GM21381 (cell line): ENCODE results near the gene DAAM1.
A peak's percentile ranks its signal among the peaks of the same experiment; 100 is the strongest.

Experiments
- ATAC-seq: cut with Tn5 transposase; IDR thresholded peaks from one replicate; pipeline ENCODE4 v1.9.1; 2021; ENCODE audit warnings: mild to moderate bottlenecking, moderate library complexity; ENCODE audit not compliant: unreplicated experiment

DAAM1 gene

DNA sequence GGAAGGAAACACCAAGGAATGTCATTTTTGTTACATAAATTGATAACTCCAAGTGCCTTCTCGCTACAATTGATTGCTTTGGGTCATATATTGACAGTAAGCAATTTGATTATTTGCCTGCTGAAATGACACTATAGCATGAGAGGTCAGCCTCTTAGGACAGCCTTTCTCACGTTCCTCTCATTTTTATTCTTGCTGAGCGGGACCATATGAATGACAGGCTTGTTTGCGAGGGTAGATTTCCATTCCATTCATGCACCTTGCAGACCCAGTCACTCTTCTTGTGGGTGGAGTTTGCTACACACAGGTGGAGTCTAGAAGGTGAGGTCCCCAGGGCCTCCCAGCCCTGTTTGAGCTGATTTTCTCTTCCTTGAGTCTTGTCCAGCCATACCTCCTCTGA, 27.3 kb downstream of the DAAM1 start:
- no peak for ATAC-seq

DNA sequence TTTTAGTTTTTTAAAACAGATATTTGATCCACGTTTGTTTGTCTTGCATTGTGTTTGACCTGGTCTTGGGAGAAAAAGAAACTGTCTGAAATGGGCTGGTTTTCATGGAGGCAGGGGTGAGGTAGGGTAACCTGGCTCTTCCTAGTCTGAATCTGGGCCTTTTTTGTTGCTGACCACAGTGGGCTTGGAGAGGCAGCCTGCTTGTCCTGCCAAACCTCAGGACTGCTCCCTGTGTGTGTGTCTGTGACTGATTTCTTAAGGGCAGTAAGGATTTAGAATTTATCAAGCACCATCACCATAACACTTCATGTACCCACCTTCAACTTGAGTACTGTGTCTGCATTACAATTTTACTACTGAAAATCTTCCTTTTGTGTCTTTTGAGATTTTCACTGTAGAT, 28.5 kb downstream of the DAAM1 start:
- no peak for ATAC-seq

GRCh38 chr14:59221568-59221967, 33.1 kb downstream of the DAAM1 start:
- ATAC-seq: no peak

DNA sequence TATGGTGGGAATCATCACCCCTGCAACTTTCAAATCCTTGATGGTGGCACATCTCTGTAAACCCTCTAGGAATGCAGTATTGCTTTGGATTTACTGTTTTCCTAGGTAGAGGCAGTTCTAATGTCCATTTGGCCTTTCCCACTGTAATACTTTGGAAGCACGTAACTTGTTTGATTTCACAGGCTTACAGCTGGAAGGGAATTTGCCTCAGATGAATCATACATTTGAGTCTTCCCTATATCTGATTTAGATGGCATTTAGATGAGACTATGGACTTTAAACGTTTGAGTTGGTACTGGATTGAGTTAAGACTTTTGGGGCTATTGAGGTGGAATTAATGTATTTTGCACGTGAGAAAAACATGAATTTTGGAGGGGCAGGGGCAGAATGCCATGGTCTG, 35.9 kb downstream of the DAAM1 start:
- no peak for ATAC-seq

DNA sequence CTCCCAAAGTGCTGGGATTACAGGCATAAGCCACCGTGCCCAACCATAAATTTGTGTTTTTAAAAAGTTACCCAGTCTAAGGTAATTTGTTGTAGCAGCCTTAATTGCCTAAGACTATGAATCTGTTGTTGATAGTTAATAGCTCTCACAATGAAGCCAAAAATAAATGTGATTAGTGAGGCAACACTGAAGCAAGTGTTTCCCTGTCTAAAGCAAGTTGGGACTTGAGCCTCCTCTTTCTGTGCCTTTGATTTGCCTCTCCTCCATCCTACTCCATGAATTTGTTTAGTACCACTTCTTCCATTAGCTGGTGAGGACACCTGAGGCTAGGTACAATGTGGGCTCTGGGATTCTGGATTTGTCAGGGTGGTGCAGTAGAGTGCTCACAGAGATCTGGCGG, 36.8 kb downstream of the DAAM1 start:
- ATAC-seq: no peak

GRCh38 chr14:59228421-59228820, 40.0 kb downstream of the DAAM1 start:
- ATAC-seq: no peak

DNA sequence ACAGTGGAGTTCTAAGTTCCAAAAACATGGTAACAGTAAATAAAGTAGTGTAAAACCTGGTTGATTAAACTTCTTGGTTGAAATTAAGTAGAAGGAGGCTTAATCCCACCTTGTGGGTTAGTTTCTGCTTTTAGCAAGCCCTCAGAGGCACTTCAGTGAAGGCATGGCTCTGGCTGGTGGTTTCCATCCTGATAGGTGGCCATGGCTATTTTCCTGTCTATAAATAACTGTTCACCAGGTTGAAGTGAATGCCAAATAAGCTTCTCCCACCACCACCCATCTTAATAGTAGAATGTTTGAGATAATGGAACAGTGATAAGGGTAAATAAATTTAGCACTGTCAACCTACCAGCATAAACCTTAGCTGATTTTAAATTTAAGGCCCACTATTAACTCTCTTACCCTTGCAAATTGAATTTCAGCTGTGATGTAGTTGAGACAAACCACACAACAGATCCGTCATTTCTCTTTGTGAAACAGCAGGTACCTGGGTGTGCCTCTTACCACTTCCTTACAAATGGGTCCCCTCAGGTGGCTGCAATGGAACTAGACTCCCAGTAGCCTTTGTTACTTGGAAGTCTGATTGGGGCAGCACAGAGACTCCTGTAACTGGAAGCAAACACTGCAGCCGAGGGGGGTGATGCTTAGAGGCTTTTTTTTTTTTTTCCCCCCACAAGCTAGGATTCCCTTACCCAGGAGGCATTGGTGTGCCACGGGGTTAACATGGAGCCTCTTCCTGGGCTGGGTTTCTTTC, 41.4 kb downstream of the DAAM1 start:
- ATAC-seq: no peak

DNA sequence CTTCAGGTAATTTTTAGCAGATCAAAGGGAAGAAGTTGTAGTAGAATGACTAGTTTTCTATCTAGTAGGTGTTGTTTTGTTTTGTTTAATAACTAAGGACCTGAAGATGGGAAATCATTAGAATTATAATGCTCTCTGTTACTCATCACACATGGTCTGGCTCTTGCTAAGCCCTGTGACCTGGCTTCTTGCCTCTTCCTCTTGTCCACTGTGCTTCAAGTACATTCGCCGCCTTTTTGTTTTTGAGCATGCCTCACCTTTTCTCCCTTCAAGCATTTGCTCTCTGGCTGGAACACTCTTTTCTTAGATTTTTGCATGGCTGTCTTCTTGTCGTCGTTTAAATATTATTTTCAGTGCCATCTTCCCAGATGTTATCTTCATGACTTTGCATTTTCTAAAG, 47.7 kb downstream of the DAAM1 start:
- no peak for ATAC-seq

GRCh38 chr14:59238216-59238615, 49.7 kb downstream of the DAAM1 start:
- ATAC-seq: no peak

- no peak for ATAC-seq
These were observed 50.6 kb downstream of the DAAM1 start for GRCh38 chr14:59239022-59239421.

DNA sequence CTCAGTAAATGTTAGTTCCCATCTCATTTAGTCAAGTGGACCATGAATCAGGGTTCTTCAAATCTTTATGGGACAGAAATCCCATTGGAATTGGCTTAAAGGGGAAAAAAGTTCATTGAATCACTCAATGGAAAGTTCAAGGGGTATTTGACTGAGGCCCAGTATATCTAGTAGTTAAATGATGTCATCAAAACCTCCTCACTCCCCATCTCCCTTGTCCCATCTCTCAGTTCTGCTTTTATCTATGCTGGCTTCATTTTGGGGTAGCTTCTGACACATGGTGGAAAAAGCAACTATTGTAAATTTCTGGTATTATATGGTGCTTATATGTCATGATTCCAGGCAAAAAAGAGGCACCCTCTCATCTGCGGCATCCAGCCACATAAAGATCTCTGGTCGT, 51.9 kb downstream of the DAAM1 start:
- ATAC-seq: peak; percentile 84

- ATAC-seq: no peak
These were observed 52.7 kb downstream of the DAAM1 start for GRCh38 chr14:59241121-59241520.

DNA sequence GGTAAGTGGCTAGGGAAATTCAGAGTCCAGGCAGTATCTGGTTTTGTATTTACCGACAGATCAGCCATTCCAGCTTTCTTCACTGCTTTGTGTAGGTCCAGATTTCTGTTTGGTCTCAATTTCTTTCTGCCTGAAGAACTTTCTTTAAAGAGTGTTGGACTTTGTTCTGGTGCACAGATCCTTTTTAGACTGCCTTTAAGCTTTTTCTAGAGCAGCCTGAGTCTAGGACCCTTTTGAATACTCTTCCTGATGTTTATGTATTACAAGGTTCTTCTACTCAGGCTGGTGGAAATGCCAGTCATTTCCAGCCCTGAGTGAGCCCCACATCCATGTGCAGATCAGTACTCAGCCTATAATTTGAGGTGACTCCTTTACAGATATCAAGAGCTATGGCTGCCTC, 54.7 kb downstream of the DAAM1 start:
- ATAC-seq: no peak

GRCh38 chr14:59244581-59244980, 56.1 kb downstream of the DAAM1 start:
- no peak for ATAC-seq

DNA sequence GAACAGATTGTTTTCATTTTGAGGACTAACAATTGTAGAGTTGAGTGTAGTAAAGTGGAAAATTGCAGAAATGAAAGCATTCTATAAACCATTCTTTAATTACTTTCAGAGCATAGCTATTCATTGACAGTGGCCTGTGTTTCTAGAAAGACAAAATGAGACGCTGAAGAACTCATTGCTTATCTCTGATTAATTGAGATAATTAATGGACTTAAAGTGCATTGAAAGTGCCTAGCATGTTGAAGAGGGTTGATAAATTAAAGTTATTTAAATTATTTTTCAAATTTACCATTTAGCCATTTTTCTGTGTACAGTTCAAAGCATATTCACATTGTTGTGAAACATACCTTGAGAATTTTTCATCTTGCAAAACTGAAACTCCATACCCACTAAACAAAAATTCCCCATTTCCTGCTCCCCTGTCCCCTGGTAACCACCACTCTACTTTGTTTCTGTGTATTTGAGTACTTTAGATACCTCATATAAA, 57.4 kb downstream of the DAAM1 start:
- peak; percentile 80 for ATAC-seq

DNA sequence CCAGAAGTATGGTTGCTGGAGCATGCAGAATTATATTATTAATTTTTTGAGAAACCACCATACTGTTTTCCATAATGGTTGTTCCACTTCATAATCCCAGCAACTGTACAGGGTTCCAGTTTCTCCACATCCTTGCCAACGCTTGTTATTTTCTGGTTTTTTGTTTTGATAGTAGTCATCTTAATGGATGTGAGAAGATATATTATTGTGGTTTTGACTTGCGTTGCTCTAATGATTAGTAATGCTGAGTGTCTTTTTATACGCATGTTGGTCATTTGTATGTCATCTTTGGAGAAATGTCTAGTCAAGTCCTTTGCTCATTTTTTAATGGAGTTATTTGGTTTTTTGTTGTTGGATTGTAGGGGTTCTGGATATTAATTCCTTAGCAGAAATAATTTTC, 58.1 kb downstream of the DAAM1 start:
- ATAC-seq: no peak

DNA sequence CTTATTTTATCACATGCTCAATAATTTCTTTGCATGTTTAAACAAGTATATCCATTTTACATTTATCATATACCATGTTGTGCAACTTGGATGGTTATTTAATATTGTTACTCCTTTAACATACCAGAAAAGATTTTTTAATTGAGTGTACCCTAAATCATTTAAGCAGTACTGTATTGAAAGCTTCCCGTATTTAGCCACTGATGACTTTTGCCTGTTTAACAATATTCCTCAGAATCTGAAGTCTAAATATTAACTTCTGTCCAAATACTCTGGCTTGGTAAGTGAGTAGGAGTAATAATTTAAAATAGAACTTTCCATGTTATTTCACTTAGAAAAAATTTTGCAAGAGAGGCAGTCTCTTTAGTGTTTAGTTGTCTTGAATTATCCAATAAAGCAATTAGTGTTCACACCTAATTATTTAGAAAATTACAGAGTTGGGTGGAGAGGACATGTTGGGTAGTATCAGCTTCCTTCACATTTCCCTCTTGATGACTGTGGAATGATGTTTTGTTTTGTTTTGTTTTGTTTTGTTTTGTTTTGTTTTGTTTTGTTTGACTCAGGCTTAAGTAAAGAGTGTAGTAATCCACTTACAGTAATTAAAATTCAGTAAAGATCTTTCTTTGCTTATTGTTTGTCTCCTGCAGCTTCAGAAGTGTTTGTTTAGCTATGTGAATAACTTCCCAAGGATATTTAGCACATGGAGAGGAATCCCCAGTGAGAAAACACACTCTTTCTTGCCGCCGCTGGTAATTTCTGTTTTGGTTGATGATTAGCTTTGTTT, 59.5 kb downstream of the DAAM1 start:
- no peak for ATAC-seq

GRCh38 chr14:59249029-59249428, 60.6 kb downstream of the DAAM1 start:
- ATAC-seq: no peak

DNA sequence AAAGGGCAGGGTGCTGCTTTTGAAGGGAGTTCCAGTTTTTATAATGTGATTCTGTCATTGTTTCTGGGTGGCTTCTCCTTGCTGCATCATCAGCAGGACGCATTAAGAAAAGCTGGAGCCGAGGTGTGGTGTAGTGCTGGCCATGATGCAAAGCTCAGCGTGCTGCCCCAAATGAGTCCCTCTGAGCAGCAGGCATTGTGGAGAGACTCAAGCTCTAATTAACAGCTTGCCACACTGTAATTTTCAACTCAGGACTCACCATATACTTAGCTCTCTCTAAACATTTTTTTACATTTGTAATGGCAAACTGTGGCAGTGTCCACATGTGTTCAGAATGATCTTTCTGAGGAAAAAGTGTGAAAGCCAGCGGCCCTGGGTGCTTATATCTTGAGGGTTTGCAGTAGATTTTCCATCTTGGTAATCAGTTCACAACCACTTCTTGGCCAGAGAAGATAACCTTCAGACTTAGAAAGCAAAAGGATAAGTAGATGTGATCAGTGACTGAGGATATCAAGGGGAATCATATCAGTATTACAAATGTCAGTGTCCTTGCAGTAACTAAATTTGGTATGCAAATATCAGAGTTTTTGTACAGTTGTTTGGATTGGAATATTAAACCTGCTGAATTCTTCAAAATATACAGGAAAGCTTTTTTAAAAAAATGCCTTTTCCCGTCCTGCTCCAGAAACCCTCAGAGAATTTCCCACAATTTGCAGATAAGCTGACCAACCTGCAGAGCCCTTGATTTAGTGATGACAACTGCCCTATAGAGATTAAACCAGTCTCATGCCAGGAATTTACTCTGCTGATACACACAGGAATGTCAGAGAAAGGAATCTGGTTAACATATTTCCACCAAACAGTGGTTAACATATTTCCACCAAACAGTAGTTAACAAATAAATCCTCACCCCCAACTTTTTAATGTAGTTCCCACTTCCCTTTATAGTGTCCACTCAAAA, 63.6 kb downstream of the DAAM1 start:
- no peak for ATAC-seq

DNA sequence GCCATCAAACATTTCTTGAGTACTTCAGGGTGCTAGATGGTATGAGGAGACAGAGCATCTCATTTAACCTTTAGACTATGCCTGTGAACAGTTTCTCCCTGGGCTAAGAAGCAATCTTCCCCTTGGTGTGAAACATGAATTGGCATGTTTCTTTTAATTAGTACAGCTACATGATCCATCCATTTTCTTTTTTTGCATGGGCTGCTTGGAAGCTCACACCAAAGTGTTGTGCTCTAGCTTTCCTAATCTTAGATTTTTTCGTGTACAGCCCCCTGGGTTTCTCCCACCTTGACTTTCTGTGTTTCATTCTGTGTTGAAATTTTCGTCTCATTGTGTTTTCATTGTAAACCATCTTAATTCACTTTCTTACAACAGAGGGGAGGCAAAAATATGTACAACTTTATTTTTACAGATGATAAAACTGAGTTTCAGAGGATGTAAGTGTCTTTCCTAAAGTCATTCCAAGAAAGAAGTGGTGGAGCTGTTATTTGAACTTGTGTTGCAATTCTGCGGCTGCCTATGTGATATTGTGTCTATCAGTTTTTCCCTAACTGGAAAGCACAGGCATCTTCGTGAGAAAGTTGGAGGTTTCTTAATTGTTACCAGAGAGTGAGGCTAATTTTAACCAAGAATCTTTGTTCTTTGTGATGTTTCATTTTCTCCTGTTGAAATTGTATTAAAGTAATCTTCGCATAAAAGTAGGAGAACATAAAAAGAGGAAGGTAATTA, 64.5 kb downstream of the DAAM1 start:
- no peak for ATAC-seq
